Skeletal muscle tissue (tissue), 4 donors: ENCODE results near the gene PRODH2. TPM values are rescaled to one million over a fixed set of nuclear protein-coding genes. Genes with fewer than 3 reads are reported as not detected.
A peak's percentile ranks its signal among the peaks of the same experiment; 100 is the strongest.

Experiments used
- H3K27ac ChIP-seq: one replicate; pipeline ENCODE4 v1.7.0; 2013; ENCODE audit warnings: mild to moderate bottlenecking, low read depth, low read length, inconsistent platforms
- H3K27me3 ChIP-seq, 3 donors: one replicate each; pipeline ENCODE4 v1.7.0; 2013; ENCODE audit warnings: low read length in 3 of 3; ENCODE audit not compliant: control insufficient read depth in 3 of 3, insufficient read depth in 3 of 3
- H3K36me3 ChIP-seq, 3 donors: one replicate each; pipeline ENCODE4 v1.7.0; 2013; ENCODE audit warnings: low read length in 3 of 3; ENCODE audit not compliant: control insufficient read depth in 3 of 3, insufficient read depth in 3 of 3
- H3K4me1 ChIP-seq, 3 donors: one replicate each; pipeline ENCODE4 v1.7.0; 2013; ENCODE audit warnings: low read length in 3 of 3, mild to moderate bottlenecking in 3 of 3; ENCODE audit not compliant: control insufficient read depth in 3 of 3, insufficient read depth in 3 of 3
- H3K4me3 ChIP-seq, 3 donors: one replicate each; pipeline ENCODE4 v1.7.0; 2013; ENCODE audit warnings: low read length in 3 of 3
- H3K9ac ChIP-seq, 3 donors: one replicate each; pipeline ENCODE4 v1.7.0; 2013; ENCODE audit warnings: low read length in 3 of 3, mild to moderate bottlenecking in 3 of 3, moderate library complexity in 2 of 3, low read depth in 1 of 3
- H3K9me3 ChIP-seq, 3 donors: one replicate each; pipeline ENCODE4 v1.7.0; 2013; ENCODE audit warnings: low read length in 3 of 3; ENCODE audit not compliant: control insufficient read depth in 3 of 3
- total RNA-seq: library from RNA; depleted of rRNA; stranded (reverse); fragments of >200 nt; gene quantifications from one replicate; pipeline ENCODE4 v1.2.3, GENCODE V29; 2014
- donor health status: Osteomylitis.

Gene PRODH2
- not detected for total RNA-seq

- H3K9ac ChIP-seq, result no peak within 1 kb of the TSS
- no peaks in the 10 kb centered on the region for H3K4me1 ChIP-seq
- peaks cover 13 to 18% (median 15%) of the 10 kb centered on the region in 3 donors for H3K27me3 ChIP-seq
- H3K36me3 ChIP-seq, result no peaks in the 10 kb centered on the region
- no peak within 1 kb of the TSS for H3K27ac ChIP-seq
- no peak within 1 kb of the TSS for H3K4me3 ChIP-seq
- H3K9me3 ChIP-seq, result peaks cover 0 to 3% (median 0%) of the 10 kb centered on the region in 3 donors
Measured at GRCh38 chr19:35812220-35813042, at the start of gene PRODH2. Gene PRODH2, minus strand, starts transcription at chr19:35812845. Its CDS starts 40 bp downstream, at chr19:35812805.

DNA sequence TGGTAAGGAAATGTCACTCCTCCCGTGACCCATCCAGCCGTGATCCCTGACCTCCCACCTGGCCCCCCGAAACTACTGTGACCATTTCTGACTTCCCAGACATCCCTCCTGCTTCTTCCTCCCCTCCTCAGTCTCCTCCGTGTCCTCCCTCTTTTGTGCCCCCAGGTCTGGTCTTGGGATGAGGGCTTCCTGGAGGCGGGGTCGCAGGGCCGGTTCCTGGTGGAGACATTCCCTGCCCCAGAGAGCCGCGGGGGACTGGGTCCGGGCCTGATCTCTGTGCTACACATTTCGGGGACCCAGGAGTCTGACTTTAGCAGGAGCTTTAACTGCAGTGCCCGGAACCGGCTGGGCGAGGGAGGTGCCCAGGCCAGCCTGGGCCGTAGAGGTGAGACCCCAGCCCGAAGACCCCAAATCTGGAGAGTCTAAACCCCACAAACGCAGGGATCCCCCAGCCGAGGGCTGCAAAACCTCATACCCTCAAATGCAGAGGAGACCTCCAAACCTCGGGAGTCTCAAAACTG lies 49.1 kb upstream of the PRODH2 start:
- Histone ChIP-seq H3K9ac (no peak overlapping the region), H3K36me3 (no peaks in the 10 kb centered on the region), H3K27me3 (peaks cover 59 to 74% (median 67%) of the 10 kb centered on the region in 3 donors), H3K9me3 (no peaks in the 10 kb centered on the region), H3K27ac (no peak overlapping the region), H3K4me1 (peaks cover 0 to 3% (median 2%) of the 10 kb centered on the region in 3 donors), H3K4me3 (no peak overlapping the region)

DNA sequence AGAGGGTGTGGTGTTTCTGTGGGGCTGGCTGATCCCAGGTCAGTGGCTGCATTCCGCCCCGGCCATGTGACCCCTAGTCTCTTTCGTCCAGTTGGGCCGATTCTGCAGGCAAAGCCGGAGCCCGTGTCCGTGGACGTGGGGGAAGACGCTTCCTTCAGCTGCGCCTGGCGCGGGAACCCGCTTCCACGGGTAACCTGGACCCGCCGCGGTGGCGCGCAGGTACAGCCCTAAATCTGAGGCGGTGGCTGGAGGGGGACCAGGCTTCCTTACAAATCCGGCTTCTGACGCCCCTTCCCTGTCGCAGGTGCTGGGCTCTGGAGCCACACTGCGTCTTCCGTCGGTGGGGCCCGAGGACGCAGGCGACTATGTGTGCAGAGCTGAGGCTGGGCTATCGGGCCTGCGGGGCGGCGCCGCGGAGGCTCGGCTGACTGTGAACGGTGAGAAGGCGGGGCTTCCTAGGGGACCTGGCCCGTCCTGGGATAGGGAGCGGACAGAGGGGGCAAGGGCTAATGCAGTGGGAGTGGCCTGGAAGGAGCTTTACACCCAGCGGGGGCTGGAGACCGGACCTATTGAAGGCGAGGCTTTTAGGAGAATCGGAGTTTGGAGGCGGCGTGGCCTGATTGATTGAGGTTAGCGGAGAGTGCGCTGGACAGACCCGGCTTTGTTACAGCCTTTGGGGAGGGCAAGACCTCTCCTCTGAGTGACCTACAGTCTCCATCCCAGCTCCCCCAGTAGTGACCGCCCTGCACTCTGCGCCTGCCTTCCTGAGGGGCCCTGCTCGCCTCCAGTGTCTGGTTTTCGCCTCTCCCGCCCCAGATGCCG lies 48.4 kb upstream of the PRODH2 start:
- H3K9ac ChIP-seq, result no peak overlapping the region
- H3K36me3 ChIP-seq, result no peaks in the 10 kb centered on the region
- H3K27ac ChIP-seq, result no peak overlapping the region
- no peak overlapping the region for H3K4me3 ChIP-seq
- H3K27me3 ChIP-seq, result peaks cover 60 to 75% (median 67%) of the 10 kb centered on the region in 3 donors
- H3K4me1 ChIP-seq, result peaks cover 0 to 3% (median 2%) of the 10 kb centered on the region in 3 donors
- no peaks in the 10 kb centered on the region for H3K9me3 ChIP-seq

DNA sequence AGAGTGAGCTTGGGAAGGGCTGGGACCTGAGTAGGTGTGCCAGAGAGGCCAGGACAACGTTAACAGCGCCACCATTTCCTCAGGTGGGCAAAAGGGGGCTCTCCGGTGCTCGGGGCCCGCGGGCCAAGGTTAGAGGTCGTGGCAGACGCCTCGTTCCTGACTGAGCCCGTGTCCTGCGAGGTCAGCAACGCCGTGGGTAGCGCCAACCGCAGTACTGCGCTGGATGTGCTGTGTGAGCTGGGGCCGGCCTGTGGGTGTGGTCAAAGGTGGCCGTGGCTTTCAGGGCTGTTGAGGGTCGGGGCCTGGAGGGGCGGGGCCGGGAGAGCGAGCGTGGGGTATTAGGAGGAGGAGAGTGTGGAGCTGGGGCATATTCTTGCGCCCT lies 47.8 kb upstream of the PRODH2 start:
- H3K27me3 ChIP-seq, result peaks cover 66 to 75% (median 67%) of the 10 kb centered on the region in 3 donors
- no peaks in the 10 kb centered on the region for H3K36me3 ChIP-seq
- H3K4me1 ChIP-seq, result peaks cover 0 to 3% (median 2%) of the 10 kb centered on the region in 3 donors
- no peak overlapping the region for H3K9ac ChIP-seq
- H3K4me3 ChIP-seq, result no peak overlapping the region
- no peak overlapping the region for H3K27ac ChIP-seq
- H3K9me3 ChIP-seq, result no peaks in the 10 kb centered on the region

GRCh38 chr19:35859414-35859813 lies 46.8 kb upstream of the PRODH2 start:
- no peak overlapping the region for H3K27ac ChIP-seq
- H3K4me3 ChIP-seq, result no peak overlapping the region
- H3K36me3 ChIP-seq, result no peaks in the 10 kb centered on the region
- no peak overlapping the region for H3K9ac ChIP-seq
- H3K27me3 ChIP-seq, result peaks cover 71 to 79% (median 77%) of the 10 kb centered on the region in 3 donors
- H3K4me1 ChIP-seq, result peaks cover 0 to 3% (median 2%) of the 10 kb centered on the region in 3 donors
- H3K9me3 ChIP-seq, result no peaks in the 10 kb centered on the region

DNA sequence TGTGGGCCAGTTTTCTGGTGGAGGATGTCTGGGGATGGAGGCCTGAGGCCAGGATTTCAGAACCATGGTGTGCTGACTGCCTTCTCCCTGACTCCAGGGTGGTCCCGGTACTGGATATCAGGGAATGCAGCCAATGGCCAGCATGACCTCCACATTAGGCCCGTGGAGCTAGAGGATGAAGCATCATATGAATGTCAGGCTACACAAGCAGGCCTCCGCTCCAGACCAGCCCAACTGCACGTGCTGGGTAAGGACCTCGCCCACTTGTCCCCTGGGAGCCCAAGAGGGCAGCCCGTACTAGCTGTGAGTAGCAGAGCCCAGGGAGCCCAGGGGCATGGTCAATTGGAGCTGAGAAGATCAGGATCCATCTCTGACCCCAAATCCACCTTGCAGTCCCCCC lies 45.7 kb upstream of the PRODH2 start:
- Histone ChIP-seq H3K27me3 (peaks cover 71 to 82% (median 79%) of the 10 kb centered on the region in 3 donors), H3K4me3 (no peak overlapping the region), H3K9me3 (no peaks in the 10 kb centered on the region)

GRCh38 chr19:35856546-35857149 lies 44.0 kb upstream of the PRODH2 start, which contains the start of gene KIRREL2:
Gene KIRREL2, plus strand, starts transcription at chr19:35856911. Its CDS starts 209 bp downstream, at chr19:35857120.
- no peak within 1 kb of the TSS for H3K27ac ChIP-seq
- H3K4me3 ChIP-seq, result peak within 1 kb of the TSS in 2 of 3 donors; percentile 35 to 40
- no peak within 1 kb of the TSS for H3K9ac ChIP-seq
- H3K36me3 ChIP-seq, result no peaks in the 10 kb centered on the region
- H3K27me3 ChIP-seq, result peaks cover 75 to 84% (median 79%) of the 10 kb centered on the region in 3 donors
- peaks cover 0 to 3% (median 2%) of the 10 kb centered on the region in 3 donors for H3K4me1 ChIP-seq
- no peaks in the 10 kb centered on the region for H3K9me3 ChIP-seq

More for the DNA sequence above, 45.7 kb upstream of the PRODH2 start:
- Histone ChIP-seq H3K4me1 (peaks cover 0 to 3% (median 2%) of the 10 kb centered on the region in 3 donors), H3K36me3 (no peaks in the 10 kb centered on the region), H3K27ac (no peak overlapping the region), H3K9ac (no peak overlapping the region)

DNA sequence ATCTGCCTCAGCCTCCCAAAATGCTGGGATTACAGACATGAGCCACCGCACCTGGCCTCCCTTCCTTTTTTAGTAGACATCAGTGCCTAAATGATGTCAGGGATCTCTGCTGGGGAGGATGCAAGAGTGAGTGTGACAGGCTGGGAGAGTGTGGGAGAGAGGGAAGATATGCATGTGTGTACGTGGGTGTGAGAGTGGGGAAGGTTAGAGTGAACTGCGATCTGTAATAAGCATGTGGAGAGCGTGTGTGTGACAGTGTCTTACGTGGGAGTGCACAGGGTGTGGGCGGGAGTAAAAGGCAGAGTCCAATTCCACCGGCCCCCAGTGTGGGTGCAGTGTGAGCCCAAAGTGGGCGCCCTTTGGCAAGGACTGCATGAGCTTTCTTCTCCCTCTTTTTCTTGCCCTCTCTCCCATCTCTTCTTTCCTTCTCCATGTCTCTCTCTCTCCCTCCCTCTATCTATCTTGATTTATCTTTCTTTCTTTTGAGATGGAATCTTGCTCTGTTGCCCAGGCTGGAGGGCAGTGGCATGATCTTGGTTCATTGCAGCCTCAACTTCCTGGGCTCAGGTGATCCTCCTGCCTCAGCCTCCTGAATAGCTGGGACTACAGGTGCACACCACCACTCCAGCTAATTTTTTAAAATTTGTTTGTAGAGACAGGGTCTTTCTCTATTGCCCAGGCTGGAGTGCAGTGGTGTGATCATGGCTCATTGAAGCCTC lies 40.6 kb upstream of the PRODH2 start:
- no peaks in the 10 kb centered on the region for H3K36me3 ChIP-seq
- peaks cover 72 to 86% (median 78%) of the 10 kb centered on the region in 3 donors for H3K27me3 ChIP-seq
- no peak overlapping the region for H3K27ac ChIP-seq
- H3K4me3 ChIP-seq, result no peak overlapping the region
- H3K4me1 ChIP-seq, result peaks cover 0 to 3% (median 2%) of the 10 kb centered on the region in 3 donors
- no peak overlapping the region for H3K9ac ChIP-seq
- H3K9me3 ChIP-seq, result no peaks in the 10 kb centered on the region
